SH-SY5Y (cell line): ENCODE data around the gene BPIFB3.

Source experiments
- GATA2 ChIP-seq: IDR thresholded peaks from 2 replicates; pipeline ENCODE4 v1.6.1; 2011; ENCODE audit warnings: mild to moderate bottlenecking, low read depth, low read length
- GATA3 ChIP-seq: IDR thresholded peaks from 2 replicates; pipeline ENCODE4 v1.6.1; 2011; ENCODE audit warnings: low read depth, mild to moderate bottlenecking, low read length, moderate library complexity

DNA sequence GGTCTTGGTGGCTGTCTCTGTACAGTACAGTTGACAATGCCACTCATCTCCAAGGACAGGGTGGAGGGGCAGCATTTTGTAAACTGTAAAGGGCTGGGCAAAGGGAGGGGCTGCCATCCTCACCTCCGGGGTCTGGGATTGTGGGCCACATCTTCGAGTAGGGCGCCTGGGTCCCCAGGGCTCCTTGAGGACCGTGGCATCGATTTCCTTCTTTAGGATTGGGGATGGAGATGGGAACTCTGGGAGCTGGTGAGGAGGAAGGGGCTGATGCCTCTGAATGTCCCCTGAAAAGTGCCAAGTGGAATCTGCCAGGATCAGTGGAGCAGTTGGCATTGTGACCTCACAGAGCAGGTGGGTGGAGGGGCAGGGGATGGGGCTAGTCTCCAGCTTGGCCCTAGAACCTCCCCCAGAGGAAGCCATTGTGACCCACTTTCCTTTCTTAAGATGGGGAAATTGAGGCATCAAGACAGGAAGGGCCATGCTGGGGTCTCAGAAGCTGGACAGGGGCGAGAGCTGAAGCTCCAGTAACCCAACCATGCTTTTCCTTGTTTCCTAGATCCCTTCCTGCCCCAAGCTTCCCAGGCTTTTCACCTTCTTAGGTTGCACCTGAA, 49.5 kb upstream of the BPIFB3 start, which contains the start of gene SUN5:
- TF ChIP-seq GATA3 (no peak), GATA2 (no peak)
